HCT116 (cell line): Measurements from ENCODE around the gene ZER1.

Experiments
- POLR2A ChIP-seq: IDR thresholded peaks from 2 replicates; pipeline ENCODE4 v1.7.0; 2011; ENCODE audit warnings: borderline replicate concordance; ENCODE audit not compliant: insufficient read depth, insufficient read length; ENCODE audit errors: extremely low read depth
- POLR2AphosphoS5 ChIP-seq: IDR thresholded peaks from 2 replicates; pipeline ENCODE4 v1.6.1; 2011; ENCODE audit warnings: mild to moderate bottlenecking, low read depth, low read length, moderate library complexity

GRCh38 chr9:128792134-128792533, 20.4 kb upstream of the ZER1 start:
- no peak for TF ChIP-seq POLR2A
- TF ChIP-seq POLR2AphosphoS5 = no peak
